Trophoblast cell (in vitro differentiated cells and primary cell): ENCODE data around the gene PYHIN1. TPM values are rescaled to one million over a fixed set of nuclear protein-coding genes. Genes with fewer than 3 reads are reported as not detected.

Experiments
- DNase-seq, 2 donors: peaks; one replicate each; pipeline ENCODE4 v3.0.0-alpha.2; 2016
- H2AFZ ChIP-seq: 2 replicates; pipeline ENCODE4 v1.6.1; 2013; ENCODE audit warnings: low read length, moderate library complexity, mild to moderate bottlenecking; ENCODE audit not compliant: insufficient read depth, poor library complexity
- H2AK5ac ChIP-seq: 2 replicates; pipeline ENCODE4 v1.6.1; 2013; ENCODE audit warnings: mild to moderate bottlenecking, low read length
- H2BK120ac ChIP-seq: 2 replicates; pipeline ENCODE4 v1.6.1; 2013; ENCODE audit warnings: low read length, mild to moderate bottlenecking, moderate library complexity; ENCODE audit not compliant: insufficient read depth, poor library complexity
- H2BK12ac ChIP-seq: 2 replicates; pipeline ENCODE4 v1.6.1; 2013; ENCODE audit warnings: mild to moderate bottlenecking, low read length, moderate library complexity
- H2BK5ac ChIP-seq: 2 replicates; pipeline ENCODE4 v1.6.1; 2013; ENCODE audit warnings: low read length, low read depth, moderate library complexity, mild to moderate bottlenecking; ENCODE audit not compliant: poor library complexity
- H3K14ac ChIP-seq: 2 replicates; pipeline ENCODE4 v1.6.1; 2013; ENCODE audit warnings: mild to moderate bottlenecking, low read length
- H3K18ac ChIP-seq: 2 replicates; pipeline ENCODE4 v1.6.1; 2013; ENCODE audit warnings: mild to moderate bottlenecking, low read length
- H3K23ac ChIP-seq: 2 replicates; pipeline ENCODE4 v1.6.1; 2013; ENCODE audit warnings: low read length
- H3K27ac ChIP-seq: 2 replicates; pipeline ENCODE4 v1.5.1; 2013; ENCODE audit warnings: low read depth, mild to moderate bottlenecking, inconsistent platforms, low read length, moderate library complexity
- H3K27me3 ChIP-seq: 2 replicates; pipeline ENCODE4 v1.6.1; 2013; ENCODE audit warnings: inconsistent platforms, mild to moderate bottlenecking, low read length, moderate library complexity; ENCODE audit not compliant: insufficient read depth
- H3K36me3 ChIP-seq, 2 experiments: 1 replicate in 1 of 2; 2 replicates in 1 of 2; pipeline ENCODE4 v1.6.1; 2013; ENCODE audit warnings: low read length in 2 of 2, mild to moderate bottlenecking in 2 of 2, moderate library complexity in 1 of 2; ENCODE audit not compliant: insufficient read depth in 2 of 2, control insufficient read depth in 1 of 2
- H3K4ac ChIP-seq: 2 replicates; pipeline ENCODE4 v1.6.1; 2013; ENCODE audit warnings: low read depth, mild to moderate bottlenecking, low read length, moderate library complexity
- H3K4me1 ChIP-seq, 2 experiments: 1 replicate in 1 of 2; 2 replicates in 1 of 2; pipeline ENCODE4 v1.6.1; 2013; ENCODE audit warnings: low read length in 2 of 2, mild to moderate bottlenecking in 2 of 2, moderate library complexity in 1 of 2; ENCODE audit not compliant: insufficient read depth in 2 of 2, control insufficient read depth in 1 of 2
- H3K4me2 ChIP-seq: 2 replicates; pipeline ENCODE4 v1.6.1; 2013; ENCODE audit warnings: inconsistent platforms, mild to moderate bottlenecking, low read length, moderate library complexity
- H3K4me3 ChIP-seq: 2 replicates; pipeline ENCODE4 v1.5.1; 2013; ENCODE audit warnings: mild to moderate bottlenecking, low read depth, low read length, inconsistent platforms
- H3K79me1 ChIP-seq: one replicate; pipeline ENCODE4 v1.6.1; 2013; ENCODE audit warnings: low read length
- H3K79me2 ChIP-seq: 2 replicates; pipeline ENCODE4 v1.6.1; 2013; ENCODE audit warnings: low read length, mild to moderate bottlenecking; ENCODE audit not compliant: control insufficient read depth, insufficient read depth, poor library complexity
- H3K9ac ChIP-seq: 2 replicates; pipeline ENCODE4 v1.6.1; 2013; ENCODE audit warnings: mild to moderate bottlenecking, low read length
- H3K9me3 ChIP-seq: 2 replicates; pipeline ENCODE4 v1.6.1; 2013; ENCODE audit warnings: low read depth, mild to moderate bottlenecking, control low read depth, inconsistent platforms, low read length; ENCODE audit not compliant: insufficient read depth
- H4K12ac ChIP-seq: 2 replicates; pipeline ENCODE4 v1.6.1; 2013; ENCODE audit warnings: low read depth, mild to moderate bottlenecking, low read length, moderate library complexity
- H4K8ac ChIP-seq: 2 replicates; pipeline ENCODE4 v1.6.1; 2013; ENCODE audit warnings: low read depth, mild to moderate bottlenecking, low read length, moderate library complexity
- H4K91ac ChIP-seq: one replicate; pipeline ENCODE4 v1.6.1; 2013; ENCODE audit warnings: low read depth, mild to moderate bottlenecking, low read length, moderate library complexity
- WGBS: extraction: QIAGEN DNeasy Blood & Tissue Kit; methylation state at CpG from one replicate; pipeline ENCODE4 v1.1.7; 2013; ENCODE audit warnings: missing lambda C conversion rate; ENCODE audit not compliant: insufficient read length, insufficient coverage; ENCODE audit errors: extremely low coverage; 5-methylcytosine and 5-hydroxymethylcytosine counted together
- polyA plus RNA-seq: library from polyadenylated mRNA; stranded (reverse); fragments of 200-250 nt; gene quantifications from 2 replicates; pipeline ENCODE4 v1.2.3, GENCODE V29; 2013

PYHIN1 gene
- 0.04 and 0.12 TPM in 2 replicates for polyA plus RNA-seq

DNA sequence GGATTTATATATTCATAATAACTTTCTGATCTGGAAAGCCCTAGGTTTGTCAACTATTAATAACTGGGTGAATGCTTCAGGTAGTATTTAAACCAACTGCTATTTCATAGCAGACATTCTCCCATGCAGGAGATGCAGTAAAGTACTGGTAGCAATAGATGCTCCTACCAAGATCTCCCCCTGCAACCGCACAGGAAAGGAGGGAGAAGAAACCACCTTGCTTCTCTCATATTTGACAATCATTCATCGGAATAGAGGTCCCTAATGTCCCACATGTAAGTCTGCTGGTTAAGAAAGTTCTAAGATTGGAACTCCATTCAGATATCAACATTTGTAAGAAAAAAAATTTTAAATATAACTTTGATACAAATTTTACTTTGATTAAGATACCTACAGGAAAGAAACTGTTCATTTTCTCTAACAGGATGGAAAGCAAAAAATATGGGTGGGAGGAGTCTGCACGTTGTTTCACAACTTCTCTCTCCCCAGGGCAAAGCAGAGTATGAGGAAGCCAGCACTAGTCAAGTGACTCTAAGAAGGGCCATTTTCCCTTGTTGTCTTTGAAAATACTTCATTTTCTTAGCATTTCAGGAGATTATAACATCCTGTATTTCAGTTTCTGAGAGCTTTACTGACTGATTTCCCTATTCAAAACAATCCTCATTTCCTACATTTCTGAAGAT, at the start of gene PYHIN1:
Gene PYHIN1 (plus strand): TSS at position 498 of the 683 bp plus-strand sequence. CDS start 5,359 bp downstream, outside the sequence.
- WGBS, result no CpG with 5 or more reads among the region's 3 CpGs
- H3K18ac ChIP-seq, result no peak within 1 kb of the TSS
- H3K4me1 ChIP-seq, result no peaks in the 10 kb centered on the region
- H3K27me3 ChIP-seq, result no peaks in the 10 kb centered on the region
- no peak within 1 kb of the TSS for H2BK12ac ChIP-seq
- no peak within 1 kb of the TSS for H3K23ac ChIP-seq
- no peaks in the 10 kb centered on the region for H3K36me3 ChIP-seq
- H3K4ac ChIP-seq, result no peak within 1 kb of the TSS
- no peak within 1 kb of the TSS for H3K9ac ChIP-seq
- no peak within 1 kb of the TSS for H3K4me3 ChIP-seq
- H3K4me2 ChIP-seq, result no peak within 1 kb of the TSS
- H4K8ac ChIP-seq, result no peak within 1 kb of the TSS
- H3K27ac ChIP-seq, result no peak within 1 kb of the TSS
- H2BK120ac ChIP-seq, result no peak within 1 kb of the TSS
- H3K9me3 ChIP-seq, result no peaks in the 10 kb centered on the region
- no peak within 1 kb of the TSS for H4K12ac ChIP-seq
- H3K79me1 ChIP-seq, result no peaks in the 10 kb centered on the region
- H3K79me2 ChIP-seq, result no peaks in the 10 kb centered on the region
- no peak within 1 kb of the TSS for H4K91ac ChIP-seq
- DNase-seq, result no peak
- H2AK5ac ChIP-seq, result no peak within 1 kb of the TSS
- no peak within 1 kb of the TSS for H2AFZ ChIP-seq
- no peak within 1 kb of the TSS for H2BK5ac ChIP-seq
- H3K14ac ChIP-seq, result no peak within 1 kb of the TSS

- H3K4me1 ChIP-seq, result no peaks in the 10 kb centered on the region
- no peak overlapping the region for H3K27ac ChIP-seq
- no peak for DNase-seq
- H4K91ac ChIP-seq, result no peak overlapping the region
- no peak overlapping the region for H2AFZ ChIP-seq
- no peaks in the 10 kb centered on the region for H3K36me3 ChIP-seq
- H4K8ac ChIP-seq, result no peak overlapping the region
- no peak overlapping the region for H3K14ac ChIP-seq
- no peak overlapping the region for H3K23ac ChIP-seq
- H3K18ac ChIP-seq, result no peak overlapping the region
- no peak overlapping the region for H2AK5ac ChIP-seq
- no peak overlapping the region for H2BK5ac ChIP-seq
- H2BK12ac ChIP-seq, result no peak overlapping the region
- no peaks in the 10 kb centered on the region for H3K79me1 ChIP-seq
- no peak overlapping the region for H2BK120ac ChIP-seq
- H3K4me3 ChIP-seq, result no peak overlapping the region
- H3K4me2 ChIP-seq, result no peak overlapping the region
- H3K9me3 ChIP-seq, result no peaks in the 10 kb centered on the region
- H3K27me3 ChIP-seq, result no peaks in the 10 kb centered on the region
- no peak overlapping the region for H3K4ac ChIP-seq
- no peak overlapping the region for H4K12ac ChIP-seq
- H3K79me2 ChIP-seq, result no peaks in the 10 kb centered on the region
- H3K9ac ChIP-seq, result no peak overlapping the region
Observed at GRCh38 chr1:158893654-158894053, 37.7 kb upstream of the PYHIN1 start.

GRCh38 chr1:158898722-158899121, 32.6 kb upstream of the PYHIN1 start:
- H2BK120ac ChIP-seq, result no peak overlapping the region
- no peak overlapping the region for H4K91ac ChIP-seq
- no peaks in the 10 kb centered on the region for H3K79me2 ChIP-seq
- H2AFZ ChIP-seq, result no peak overlapping the region
- no peaks in the 10 kb centered on the region for H3K9me3 ChIP-seq
- no peak overlapping the region for H4K12ac ChIP-seq
- H3K4me2 ChIP-seq, result no peak overlapping the region
- no peaks in the 10 kb centered on the region for H3K79me1 ChIP-seq
- no peak overlapping the region for H3K27ac ChIP-seq
- no peak overlapping the region for H3K14ac ChIP-seq
- no CpG with 5 or more reads among the region's 2 CpGs for WGBS
- no peak overlapping the region for H2BK5ac ChIP-seq
- no peak overlapping the region for H2BK12ac ChIP-seq
- no peak overlapping the region for H2AK5ac ChIP-seq
- H3K4me3 ChIP-seq, result no peak overlapping the region
- no peak overlapping the region for H3K4ac ChIP-seq
- H3K36me3 ChIP-seq, result no peaks in the 10 kb centered on the region
- no peak overlapping the region for H3K9ac ChIP-seq
- H4K8ac ChIP-seq, result no peak overlapping the region
- H3K23ac ChIP-seq, result no peak overlapping the region
- DNase-seq, result peak in 1 of 2 donors; percentile 10
- H3K27me3 ChIP-seq, result no peaks in the 10 kb centered on the region
- H3K4me1 ChIP-seq, result no peaks in the 10 kb centered on the region
- H3K18ac ChIP-seq, result no peak overlapping the region

GRCh38 chr1:158901623-158902022, 29.7 kb upstream of the PYHIN1 start:
- H3K4me1 ChIP-seq, result no peaks in the 10 kb centered on the region
- no peak overlapping the region for H2AFZ ChIP-seq
- no peak overlapping the region for H4K91ac ChIP-seq
- H2AK5ac ChIP-seq, result no peak overlapping the region
- no peak overlapping the region for H3K23ac ChIP-seq
- no peaks in the 10 kb centered on the region for H3K36me3 ChIP-seq
- WGBS, result no CpG with 5 or more reads among the region's 3 CpGs
- no peak overlapping the region for H3K4me3 ChIP-seq
- no peaks in the 10 kb centered on the region for H3K79me1 ChIP-seq
- no peak overlapping the region for H3K9ac ChIP-seq
- H3K4me2 ChIP-seq, result no peak overlapping the region
- H3K18ac ChIP-seq, result no peak overlapping the region
- no peak overlapping the region for H2BK12ac ChIP-seq
- no peak overlapping the region for H4K12ac ChIP-seq
- no peak overlapping the region for H2BK5ac ChIP-seq
- DNase-seq, result no peak
- H4K8ac ChIP-seq, result no peak overlapping the region
- no peak overlapping the region for H3K27ac ChIP-seq
- H3K9me3 ChIP-seq, result no peaks in the 10 kb centered on the region
- no peak overlapping the region for H3K4ac ChIP-seq
- H3K27me3 ChIP-seq, result no peaks in the 10 kb centered on the region
- no peaks in the 10 kb centered on the region for H3K79me2 ChIP-seq
- no peak overlapping the region for H3K14ac ChIP-seq
- no peak overlapping the region for H2BK120ac ChIP-seq
